Activated gamma-delta T cell (primary cell): Measurements from ENCODE around the gene CNTNAP2.
"Not testable (repeated sequence)": the region's sequence is repeated elsewhere in the genome, so short reads cannot be mapped to it uniquely, and the experiment has no call there.

Source experiments
- DNase-seq: peaks from one replicate; lab custom pipeline; 2025; lab: John Stamatoyannopoulos, UW

CNTNAP2 gene

DNA sequence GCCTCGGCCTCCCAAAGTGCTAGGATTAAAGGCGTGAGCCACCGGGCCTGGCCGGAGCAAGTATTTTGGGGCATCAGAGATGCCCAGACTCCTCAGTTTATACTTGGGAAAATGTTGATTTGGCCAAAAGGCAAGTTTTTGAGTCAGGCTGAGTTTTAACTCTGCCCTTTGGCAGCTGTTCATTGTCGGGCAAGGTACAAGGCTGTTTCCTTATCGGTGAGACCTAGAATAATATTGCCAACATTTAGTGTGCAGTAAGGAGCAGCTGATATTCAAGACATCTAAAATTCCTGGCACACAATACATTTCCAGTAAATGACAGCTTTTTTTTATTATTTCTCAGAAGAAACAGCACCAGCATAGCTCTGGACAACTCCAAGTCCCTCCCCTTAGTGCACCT is 2326.3 kb downstream of the CNTNAP2 start:
- no peak for DNase-seq

GRCh38 chr7:148445260-148446044 is 2328.9 kb downstream of the CNTNAP2 start:
- no peak for DNase-seq

DNA sequence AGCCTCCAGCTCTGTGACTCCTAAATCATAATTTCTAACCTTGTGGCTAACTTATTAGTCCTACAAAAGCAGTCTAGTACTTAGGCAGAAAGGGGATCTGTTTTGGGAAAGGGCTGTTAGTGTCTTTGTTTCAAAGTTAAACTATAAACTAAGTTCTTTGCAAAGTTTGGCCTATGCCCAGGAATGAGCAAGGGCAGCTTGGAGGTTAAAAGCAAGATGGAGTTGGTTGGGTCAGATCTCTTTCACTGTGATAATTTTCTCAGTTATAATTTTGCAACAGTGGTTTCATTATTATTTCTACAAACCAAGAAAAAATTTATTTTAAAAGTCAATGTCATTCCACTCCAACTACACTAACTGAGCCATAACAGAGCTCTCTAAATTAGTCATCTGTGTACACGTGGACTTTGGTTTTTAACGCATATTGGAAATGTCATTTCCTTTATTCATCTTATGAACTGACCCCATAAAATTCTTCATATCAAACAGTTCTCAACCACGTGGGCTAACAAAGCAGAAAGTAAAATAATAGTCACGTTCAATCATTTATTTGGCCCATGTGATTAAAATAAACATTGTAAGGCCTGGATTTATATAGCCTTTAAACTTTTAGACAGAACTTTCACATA is 2330.7 kb downstream of the CNTNAP2 start:
- DNase-seq: no peak

GRCh38 chr7:148451526-148451925 is 2334.9 kb downstream of the CNTNAP2 start:
- not testable (repeated sequence) for DNase-seq

GRCh38 chr7:148456351-148456750 is 2339.8 kb downstream of the CNTNAP2 start:
- DNase-seq: no peak

DNA sequence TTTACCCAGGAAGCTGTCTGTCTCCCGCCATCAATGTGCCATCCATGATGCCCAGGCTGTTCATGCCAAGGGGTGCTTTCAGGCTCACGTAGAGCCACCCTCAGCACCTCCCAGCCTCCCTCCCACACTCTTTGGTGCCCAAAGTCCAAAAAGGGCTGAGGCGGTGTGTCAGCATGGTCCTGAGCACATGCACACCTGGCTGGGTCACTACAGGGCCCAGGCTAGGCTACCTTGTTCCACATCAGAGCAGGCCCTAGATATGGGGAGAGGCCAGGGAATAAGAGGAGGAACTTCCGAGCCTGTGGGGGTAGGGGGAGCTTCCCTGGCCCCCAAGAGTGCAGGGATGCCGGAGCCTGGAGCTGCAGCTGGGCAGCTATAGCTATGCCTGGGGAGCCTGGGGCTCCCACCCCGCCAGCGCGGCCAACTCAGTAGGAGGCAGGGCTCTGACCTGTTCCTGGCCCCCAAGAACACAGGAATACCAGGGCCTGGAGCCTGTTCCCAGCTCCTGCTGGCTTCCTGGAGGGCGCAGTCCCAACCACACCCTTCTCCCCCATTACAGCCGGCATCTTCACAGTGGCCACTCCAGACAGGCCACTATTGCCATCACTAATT is 2340.8 kb downstream of the CNTNAP2 start:
- DNase-seq: no peak

DNA sequence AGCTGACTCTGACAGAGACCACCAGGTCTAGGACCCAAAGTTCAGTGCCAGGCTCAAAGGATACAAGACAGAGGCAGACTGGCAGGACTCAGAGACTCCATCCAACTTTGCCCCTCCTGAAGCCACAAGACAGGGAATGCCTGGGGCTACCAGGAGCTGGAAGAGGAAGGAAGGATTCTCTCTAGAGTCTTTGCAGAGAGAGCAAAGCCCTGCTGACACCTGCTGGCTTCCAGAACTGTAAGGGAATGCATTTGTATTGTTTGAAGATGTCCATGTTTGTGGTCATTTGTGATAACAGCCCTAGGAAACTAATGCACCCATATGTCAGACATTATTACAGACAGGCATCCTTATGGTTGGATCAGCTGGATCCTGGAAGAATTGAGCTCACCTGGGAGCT is 2341.7 kb downstream of the CNTNAP2 start:
- no peak for DNase-seq

GRCh38 chr7:148461392-148462179 is 2345.0 kb downstream of the CNTNAP2 start:
- DNase-seq: no peak

DNA sequence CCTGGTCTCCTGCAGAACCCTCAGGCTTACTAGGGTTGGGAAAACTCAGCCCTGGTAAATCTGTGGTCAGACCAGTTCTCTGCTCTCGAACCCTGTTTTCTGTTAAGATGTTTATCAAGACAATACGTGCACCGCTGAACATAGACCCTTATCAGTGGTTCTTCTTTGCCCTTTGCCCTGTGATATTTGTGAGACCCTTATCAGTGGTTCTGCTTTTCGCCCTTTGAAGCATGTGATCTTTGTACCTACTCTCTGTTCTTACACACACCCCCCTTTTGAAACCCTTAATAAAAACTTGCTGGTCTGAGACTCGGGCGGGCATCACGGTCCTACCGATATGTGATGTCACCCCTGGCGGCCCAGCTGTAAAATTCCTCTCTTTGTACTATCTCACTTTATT is 2346.2 kb downstream of the CNTNAP2 start:
- DNase-seq: not testable (repeated sequence)

DNA sequence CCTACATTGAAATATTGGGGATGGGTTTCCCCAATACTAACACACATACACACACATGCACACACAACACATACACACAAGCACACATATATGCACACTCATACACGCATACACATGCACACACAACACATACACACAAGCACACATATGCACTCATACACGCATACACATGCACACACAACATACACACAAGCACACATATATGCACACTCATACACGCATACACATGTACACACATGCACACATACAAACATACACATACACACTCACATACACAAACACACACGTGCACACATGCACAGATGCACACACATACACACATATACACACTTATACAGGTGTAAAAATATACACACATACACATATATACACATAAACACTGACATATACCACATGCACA is 2346.6 kb downstream of the CNTNAP2 start:
- DNase-seq: no peak

- no peak for DNase-seq
Observed at GRCh38 chr7:148464947-148465346, 2348.3 kb downstream of the CNTNAP2 start.

DNA sequence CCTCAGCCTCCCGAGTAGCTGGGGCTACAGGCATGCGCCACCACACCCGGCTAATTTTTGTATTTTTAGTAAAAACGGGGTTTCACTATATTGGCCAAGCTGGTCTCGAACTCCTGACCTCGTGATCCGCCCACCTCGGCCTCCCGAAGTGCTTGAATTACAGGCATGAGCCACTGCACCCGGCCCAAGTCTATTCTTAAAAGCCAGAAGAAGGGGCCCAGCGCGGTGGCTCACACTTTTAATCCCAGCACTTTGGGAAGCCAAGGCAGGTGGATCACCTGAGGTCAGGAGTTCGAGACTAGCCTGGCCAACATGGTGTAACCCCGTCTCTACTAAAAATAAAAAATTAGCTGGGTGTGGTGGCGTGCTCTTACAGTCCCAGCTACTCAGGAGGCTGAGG is 2348.8 kb downstream of the CNTNAP2 start:
- not testable (repeated sequence) for DNase-seq

GRCh38 chr7:148466120-148466519 is 2349.5 kb downstream of the CNTNAP2 start:
- no peak for DNase-seq

- no peak for DNase-seq
Observed at GRCh38 chr7:148468700-148469098, 2352.1 kb downstream of the CNTNAP2 start.
